GM21737 (cell line): Measurements from ENCODE around the gene GAGE13.
"Not testable (repeated sequence)": the region's sequence is repeated elsewhere in the genome, so short reads cannot be mapped to it uniquely, and the experiment has no call there.

Experiments
- ATAC-seq: cut with Tn5 transposase; IDR thresholded peaks from one replicate; pipeline ENCODE4 v1.9.1; 2021; ENCODE audit warnings: mild to moderate bottlenecking, moderate library complexity; ENCODE audit not compliant: unreplicated experiment

GAGE13 gene

DNA sequence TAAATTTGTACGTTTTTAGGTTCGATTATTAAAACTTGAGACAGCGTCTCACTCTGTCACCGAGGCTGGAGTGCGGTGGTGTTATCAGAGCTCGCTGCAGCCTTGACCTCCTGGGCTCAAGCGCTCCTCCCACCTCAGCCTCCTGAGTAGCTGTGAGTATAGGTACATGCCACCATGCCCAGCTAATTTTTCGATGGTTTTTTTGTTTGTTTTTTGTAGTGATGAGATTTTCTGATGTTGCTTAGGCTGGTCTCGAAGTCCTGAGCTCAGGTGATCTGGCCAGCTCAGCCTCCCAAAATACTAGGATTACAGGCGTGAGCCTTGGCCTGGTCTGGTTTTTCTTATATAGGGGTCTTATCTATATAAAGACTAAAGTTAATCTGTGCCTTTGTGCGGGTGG, 961 bp upstream of the GAGE13 start:
- ATAC-seq: not testable (repeated sequence)

GRCh38 chrX:49331841-49332240, 459 bp downstream of the GAGE13 start:
- not testable (repeated sequence) for ATAC-seq

GRCh38 chrX:49341449-49341848, 10.1 kb downstream of the GAGE13 start:
- ATAC-seq: not testable (repeated sequence)

DNA sequence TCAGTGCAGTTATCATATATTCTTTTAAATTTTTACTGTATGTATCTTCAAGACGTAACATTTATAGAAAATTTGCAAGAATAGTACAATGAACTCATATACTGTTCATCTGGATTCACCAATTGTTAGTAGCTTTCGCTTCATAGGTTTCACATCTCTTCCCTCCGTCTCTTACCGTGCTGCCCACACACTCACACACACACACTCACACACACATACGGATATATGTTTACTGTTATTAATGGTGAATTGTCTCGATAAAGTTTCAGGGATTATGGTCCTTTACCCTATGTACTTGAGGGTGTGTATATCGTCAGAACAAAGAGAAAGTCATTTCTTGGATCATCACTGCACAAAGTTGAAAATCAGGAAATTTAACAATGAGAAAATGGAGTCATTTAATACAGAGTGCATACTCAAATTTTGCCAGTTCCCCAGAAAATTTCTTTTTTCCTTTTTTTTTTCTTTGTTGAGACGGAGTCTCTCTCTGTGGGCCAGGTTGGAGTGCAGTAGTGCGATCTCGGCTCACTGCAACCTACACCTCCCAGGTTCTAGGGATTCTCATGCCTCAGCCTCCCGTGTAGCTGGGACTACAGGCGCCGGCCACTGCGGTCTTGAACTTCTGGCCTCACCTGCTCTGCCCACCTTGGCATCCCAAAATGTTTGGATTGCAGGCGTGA, 13.3 kb downstream of the GAGE13 start:
- not testable (repeated sequence) for ATAC-seq

DNA sequence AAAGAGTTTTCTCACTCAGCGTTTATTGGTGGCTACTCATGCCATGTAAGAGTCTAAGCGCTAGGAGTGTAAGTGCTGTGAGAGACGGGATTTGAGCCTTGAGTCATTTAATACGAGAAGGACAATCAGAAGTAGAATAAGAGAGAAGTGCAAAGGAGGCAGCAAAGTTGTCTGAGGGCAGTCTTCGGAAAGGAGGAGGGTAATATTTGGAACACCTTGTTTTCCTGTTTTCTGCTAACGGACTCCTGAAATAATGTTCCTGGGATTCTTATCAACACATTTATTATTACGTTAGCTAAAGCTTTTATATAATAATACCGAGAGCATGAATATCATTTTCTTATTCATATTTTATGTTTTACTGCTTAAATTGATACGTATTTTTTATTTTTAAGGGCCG, 14.0 kb downstream of the GAGE13 start:
- ATAC-seq: not testable (repeated sequence)

- ATAC-seq: not testable (repeated sequence)
Measured at GRCh38 chrX:49346150-49346549, 14.8 kb downstream of the GAGE13 start.
